ENCODE measurements around the gene TNN.

TNN gene

DNA sequence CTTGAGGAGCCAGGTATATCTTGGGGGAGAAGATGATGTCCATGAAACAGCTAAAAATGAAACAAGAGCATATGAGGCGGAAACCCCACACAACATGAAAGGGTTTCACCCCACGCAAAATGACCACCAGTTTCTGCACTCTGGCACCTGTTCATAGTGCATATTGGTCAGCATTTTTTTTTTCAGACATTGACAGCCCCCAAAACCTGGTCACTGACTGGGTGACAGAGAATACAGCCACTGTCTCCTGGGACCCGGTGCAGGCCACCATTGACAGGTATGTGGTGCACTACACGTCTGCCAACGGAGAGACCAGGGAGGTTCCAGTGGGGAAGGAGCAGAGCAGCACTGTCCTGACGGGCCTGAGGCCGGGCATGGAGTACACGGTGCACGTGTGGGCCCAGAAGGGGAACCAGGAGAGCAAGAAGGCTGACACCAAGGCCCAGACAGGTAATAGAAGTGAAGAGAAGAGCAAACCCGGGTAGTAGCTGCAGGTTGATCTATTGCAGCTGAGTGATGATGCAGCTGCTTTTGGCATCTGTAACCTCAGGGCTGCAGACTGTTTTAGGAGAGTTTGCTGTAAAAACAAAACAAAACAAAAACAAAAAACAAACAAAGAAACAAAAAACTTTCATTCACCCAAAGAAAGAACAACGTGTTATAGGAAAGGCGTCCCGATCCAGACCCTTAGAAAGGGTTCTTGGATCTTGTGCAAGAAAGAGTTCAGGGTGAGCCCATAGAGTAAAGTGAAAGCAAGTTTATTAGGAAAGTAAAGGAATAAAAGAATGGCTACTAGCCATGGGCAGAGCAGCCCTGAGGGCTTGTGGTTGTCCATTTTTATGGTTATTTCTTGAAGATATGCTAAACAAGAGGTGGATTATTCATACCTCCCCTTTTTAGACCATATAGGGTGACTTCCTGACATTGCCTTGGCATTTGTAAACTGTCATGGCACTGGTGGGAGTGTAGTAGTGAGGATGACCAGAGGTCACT is 51.0 kb downstream of the TNN start:
- TF ChIP-seq GATA2 (IDR thresholded peaks at IDR 0.05; ENCODE audit: low read depth, low read length) (no peak), GATA3 (IDR thresholded peaks at IDR 0.05; ENCODE audit: low read depth, low read length) (no peak)

DNA sequence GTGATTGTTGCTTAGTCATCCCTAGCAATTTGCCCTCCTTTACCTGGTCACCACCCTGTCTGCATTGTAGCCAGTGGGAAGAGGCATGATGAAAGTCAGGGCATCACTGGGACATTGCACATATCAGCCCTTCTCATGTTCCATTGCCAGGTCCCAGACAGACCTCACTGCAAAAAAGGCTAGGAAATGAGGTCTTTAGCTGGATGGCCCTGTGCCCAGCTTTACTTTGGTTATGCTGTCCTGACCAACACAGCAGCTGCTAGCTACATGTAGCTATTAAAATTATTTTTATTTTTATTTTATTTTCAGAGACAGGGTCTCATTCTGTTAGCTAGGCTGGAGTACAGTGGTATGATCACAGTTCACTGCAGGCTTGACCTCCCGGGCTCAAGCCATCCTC is 52.9 kb downstream of the TNN start:
- TF ChIP-seq GATA2 (IDR thresholded peaks at IDR 0.05; ENCODE audit: low read depth, low read length): no peak
- TF ChIP-seq GATA3 (IDR thresholded peaks at IDR 0.05; ENCODE audit: low read depth, low read length): no peak

DNA sequence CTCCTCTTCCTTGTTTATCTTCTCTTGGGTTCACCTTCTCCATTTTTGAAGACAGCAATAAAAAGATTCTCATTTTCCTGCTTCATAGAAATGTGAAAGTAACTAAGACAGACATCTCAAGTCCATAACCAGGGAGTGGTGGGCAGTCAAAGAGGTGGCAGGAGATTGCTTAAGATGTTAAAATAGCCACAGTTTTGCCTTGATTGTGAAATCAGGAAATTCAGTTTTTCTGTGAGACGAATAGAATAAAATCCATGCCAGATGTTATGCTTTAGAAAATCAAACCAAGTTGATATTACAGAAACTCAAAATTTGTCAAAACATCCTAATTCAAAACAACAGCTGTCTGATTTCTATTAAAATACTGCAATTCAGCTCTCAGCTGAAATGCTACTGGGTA is 57.2 kb downstream of the TNN start:
- no peak for TF ChIP-seq GATA3 (IDR thresholded peaks at IDR 0.05; ENCODE audit: low read depth, low read length)
- no peak for TF ChIP-seq GATA2 (IDR thresholded peaks at IDR 0.05; ENCODE audit: low read depth, low read length)

DNA sequence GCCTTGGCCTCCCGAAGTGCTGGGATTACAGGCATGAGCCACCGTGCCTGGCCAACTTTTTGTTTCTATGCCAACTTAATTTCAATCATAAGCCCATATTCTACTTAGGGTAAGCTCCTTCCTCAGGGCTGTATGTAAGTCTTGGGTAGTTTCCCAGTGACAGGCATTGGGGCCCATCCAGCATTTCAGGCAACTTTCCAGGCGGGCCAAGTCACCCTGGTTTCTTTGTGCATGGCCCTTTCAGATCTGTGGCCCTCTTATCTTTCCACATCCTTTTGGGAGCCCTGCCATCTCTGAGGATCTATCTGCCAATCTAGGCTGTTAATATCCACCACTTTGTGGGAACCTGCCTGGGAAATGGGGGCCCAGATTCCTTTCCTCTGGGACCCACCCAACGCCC is 58.7 kb downstream of the TNN start:
- TF ChIP-seq GATA2 (IDR thresholded peaks at IDR 0.05; ENCODE audit: low read depth, low read length) (no peak), GATA3 (IDR thresholded peaks at IDR 0.05; ENCODE audit: low read depth, low read length) (no peak)

DNA sequence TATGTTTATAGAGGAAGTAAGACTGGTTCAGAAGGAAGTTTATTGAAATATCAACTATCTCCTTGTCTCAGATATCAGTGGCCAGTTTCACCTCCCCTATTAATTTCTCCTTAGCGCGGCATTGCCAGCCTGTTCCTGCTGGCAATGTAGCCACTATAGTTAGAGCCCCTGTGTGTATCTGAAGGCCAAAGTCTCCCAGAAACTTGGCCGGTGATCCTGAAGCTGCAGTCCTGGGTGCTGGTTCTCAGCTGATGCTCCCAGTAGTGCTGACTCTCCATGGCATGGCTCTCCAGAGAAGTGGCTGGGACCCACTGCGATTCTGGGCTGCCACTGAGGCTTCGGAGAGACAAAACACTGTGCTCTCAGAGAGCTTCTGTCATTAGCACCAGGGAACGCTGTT is 59.9 kb downstream of the TNN start:
- TF ChIP-seq GATA3 (IDR thresholded peaks at IDR 0.05; ENCODE audit: low read depth, low read length) (no peak), GATA2 (IDR thresholded peaks at IDR 0.05; ENCODE audit: low read depth, low read length) (no peak)

DNA sequence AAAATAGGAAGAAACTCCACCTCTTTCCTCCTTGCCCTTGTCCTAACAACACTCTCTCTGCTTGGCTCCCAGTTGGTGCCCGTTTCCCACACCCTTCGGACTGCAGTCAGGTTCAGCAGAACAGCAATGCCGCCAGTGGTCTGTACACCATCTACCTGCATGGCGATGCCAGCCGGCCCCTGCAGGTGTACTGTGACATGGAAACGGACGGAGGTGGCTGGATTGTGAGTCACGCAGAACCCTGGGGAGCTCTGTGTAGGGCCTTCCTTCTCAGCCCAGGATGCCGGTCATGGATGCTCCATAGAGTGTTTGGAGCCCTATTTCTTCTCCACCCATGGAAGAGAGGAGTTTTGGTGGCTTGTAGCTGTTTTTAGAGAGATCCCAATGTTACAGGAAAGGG is 60.9 kb downstream of the TNN start:
- TF ChIP-seq GATA3 (IDR thresholded peaks at IDR 0.05; ENCODE audit: low read depth, low read length): no peak
- no peak for TF ChIP-seq GATA2 (IDR thresholded peaks at IDR 0.05; ENCODE audit: low read depth, low read length)

DNA sequence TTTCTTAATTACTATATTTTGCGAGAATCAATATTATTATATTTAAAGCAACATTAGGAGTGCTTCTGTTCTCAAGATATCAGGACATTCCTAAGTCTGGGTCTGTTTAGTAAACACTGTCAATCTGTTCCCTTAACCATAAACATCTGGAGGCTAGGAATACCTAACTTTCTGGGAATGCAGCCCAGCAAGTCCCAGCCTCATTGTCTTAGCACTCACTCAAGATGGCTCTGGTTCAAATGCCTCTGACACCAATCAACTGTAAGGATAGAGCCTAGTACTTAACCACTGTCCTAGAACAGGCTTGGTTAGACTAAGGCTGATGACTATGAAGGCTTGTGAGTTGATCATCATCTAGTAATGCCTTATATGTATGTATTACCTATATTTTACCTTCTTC is 61.5 kb downstream of the TNN start:
- TF ChIP-seq GATA2 (IDR thresholded peaks at IDR 0.05; ENCODE audit: low read depth, low read length) (no peak), GATA3 (IDR thresholded peaks at IDR 0.05; ENCODE audit: low read depth, low read length) (no peak)

DNA sequence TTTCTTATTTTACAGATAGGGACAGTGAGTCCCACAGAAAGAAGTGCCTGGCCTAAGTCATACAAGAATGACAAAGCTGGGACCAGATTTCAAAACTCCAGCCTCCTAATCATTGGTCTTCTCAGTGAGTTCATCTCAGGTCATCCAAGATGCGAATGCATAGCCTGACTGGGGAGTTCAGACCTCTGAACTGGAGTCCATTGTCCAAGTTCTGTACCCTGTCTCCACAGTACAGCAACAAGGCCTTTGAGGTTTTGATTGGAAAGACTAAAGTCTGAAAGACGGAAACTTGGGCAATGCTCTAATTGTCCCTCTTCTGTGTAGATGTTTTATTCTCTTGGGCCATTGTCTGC is 62.0 kb downstream of the TNN start:
- no peak for TF ChIP-seq GATA3 (IDR thresholded peaks at IDR 0.05; ENCODE audit: low read depth, low read length)
- no peak for TF ChIP-seq GATA2 (IDR thresholded peaks at IDR 0.05; ENCODE audit: low read depth, low read length)

DNA sequence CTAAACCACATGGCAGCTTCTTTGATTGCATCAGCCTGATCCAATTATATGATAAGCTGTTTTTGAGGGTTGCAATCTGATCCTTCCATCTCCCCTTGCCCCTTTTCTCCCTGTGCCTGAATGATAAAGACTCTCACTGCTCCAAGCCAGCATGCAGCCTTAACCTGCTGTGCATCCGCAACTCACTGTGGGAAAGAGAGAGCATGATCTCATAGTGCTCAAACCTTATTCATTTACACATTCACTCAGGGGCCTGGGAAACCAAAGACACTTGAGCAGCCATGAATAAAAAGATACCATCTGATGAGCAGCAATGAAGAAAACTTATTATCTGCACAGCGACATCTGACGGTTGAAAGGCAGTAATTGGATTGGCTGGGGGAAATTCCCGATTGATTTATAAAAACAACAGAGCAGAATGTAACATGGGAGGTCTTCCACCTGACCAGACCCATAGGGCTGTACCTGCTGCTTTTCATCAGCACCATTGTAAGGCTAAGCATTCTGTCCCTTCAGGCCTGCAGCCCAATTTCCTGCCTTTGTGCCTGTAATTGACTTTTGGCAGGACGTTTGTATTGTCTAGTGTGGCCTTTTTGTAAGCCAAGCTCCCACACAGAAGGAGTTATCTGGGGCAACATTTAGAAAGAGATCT is 62.5 kb downstream of the TNN start:
- TF ChIP-seq GATA2 (IDR thresholded peaks at IDR 0.05; ENCODE audit: low read depth, low read length) (no peak; the same call in none of the 2 replicates), GATA3 (IDR thresholded peaks at IDR 0.05; ENCODE audit: low read depth, low read length) (0 out of 2 replicates have a peak, but pooled peaks have one; percentile 49)

DNA sequence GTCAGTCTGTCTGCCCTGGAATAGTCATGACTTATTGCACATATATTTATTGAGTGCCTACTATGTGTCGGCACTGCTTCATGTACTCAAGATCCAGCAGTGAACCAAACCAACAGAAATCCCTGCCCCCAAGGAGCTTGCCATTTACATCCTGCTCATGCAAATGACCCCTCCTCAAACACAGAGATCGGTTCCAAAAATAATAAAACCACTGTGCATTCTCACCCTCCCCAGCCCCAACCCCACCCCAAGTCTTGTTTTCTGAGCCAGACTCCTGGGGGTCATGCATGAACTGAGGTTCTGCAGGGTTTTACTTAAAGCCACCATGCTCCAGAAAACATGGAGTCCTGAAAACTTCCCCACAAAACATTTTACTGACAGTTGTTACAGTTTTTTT is 63.0 kb downstream of the TNN start:
- TF ChIP-seq GATA2 (IDR thresholded peaks at IDR 0.05; ENCODE audit: low read depth, low read length) (no peak), GATA3 (IDR thresholded peaks at IDR 0.05; ENCODE audit: low read depth, low read length) (no peak)

DNA sequence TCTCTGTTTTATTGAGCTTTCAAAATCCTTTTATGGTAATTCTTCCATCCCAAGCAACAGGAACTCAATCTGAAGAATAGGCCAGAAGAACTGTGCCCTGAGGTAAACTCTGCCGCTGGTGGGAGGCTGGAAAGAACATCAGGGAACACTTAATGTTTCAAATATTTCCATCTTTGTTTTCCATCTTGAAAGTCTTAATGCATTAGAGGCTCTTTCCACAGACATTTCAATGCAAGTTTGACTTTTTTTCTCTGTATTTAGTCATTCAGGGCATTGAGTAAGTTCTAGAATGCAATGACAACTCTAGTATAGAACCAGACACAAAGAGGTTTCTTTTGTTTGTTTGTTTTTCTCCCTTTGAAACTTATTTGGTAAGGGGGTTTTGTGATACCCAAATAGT is 63.5 kb downstream of the TNN start:
- no peak for TF ChIP-seq GATA2 (IDR thresholded peaks at IDR 0.05; ENCODE audit: low read depth, low read length)
- TF ChIP-seq GATA3 (IDR thresholded peaks at IDR 0.05; ENCODE audit: low read depth, low read length): no peak

DNA sequence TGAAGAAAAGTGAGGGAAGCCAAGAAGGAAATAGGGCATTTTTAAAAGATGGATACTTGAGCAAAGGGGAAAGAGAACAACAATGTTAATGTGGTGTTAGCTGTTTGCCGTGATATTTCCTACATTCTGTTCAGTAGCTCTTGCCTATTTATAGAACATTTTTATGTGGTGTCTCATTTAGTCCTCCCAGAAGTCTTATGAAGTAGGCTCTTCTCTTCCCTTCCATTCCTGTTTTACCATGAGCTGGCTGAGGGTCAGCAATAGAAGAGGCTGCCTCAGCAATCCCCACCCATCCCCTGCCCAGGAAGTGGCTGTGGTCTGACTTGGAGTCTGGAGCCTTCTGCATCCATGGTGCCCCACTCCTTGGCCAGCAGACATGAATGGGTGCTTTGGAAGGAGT is 64.8 kb downstream of the TNN start:
- TF ChIP-seq GATA3 (IDR thresholded peaks at IDR 0.05; ENCODE audit: low read depth, low read length) (no peak), GATA2 (IDR thresholded peaks at IDR 0.05; ENCODE audit: low read depth, low read length) (no peak)

DNA sequence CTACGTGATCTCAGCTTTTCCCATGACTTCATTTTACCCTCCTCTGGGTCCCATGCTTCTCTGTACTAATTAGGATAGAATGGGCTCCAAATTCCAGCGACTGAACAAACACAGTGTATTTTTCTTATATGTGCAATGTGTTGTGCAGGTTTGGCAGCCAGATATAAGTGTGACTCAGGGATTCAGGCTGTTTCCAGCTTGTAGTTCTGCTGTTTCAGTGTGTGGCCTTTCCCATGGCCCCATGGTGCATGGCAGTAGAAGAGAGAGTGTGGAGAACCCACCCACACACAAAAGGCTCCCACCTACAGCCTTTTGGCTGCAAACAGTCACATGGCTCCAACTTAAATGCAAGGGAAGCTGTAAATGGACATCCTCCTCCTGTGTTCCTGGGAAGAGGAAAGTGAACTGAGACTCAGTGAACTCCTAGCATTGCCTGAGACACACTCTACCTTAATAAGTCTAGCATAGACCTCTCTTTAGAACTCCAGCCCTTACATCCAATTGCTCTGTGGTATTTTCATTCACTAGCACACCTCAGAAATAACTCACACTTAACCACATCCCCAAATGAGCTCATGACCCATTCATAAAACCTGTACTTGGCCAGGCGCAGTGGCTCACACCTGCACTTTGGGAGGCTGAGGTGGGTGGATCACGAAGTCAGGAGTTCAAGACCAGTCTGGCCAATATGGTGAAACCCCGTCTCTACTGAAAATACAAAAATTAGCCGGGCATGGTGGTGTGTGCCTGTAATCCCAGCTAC is 66.2 kb downstream of the TNN start:
- TF ChIP-seq GATA2 (IDR thresholded peaks at IDR 0.05; ENCODE audit: low read depth, low read length) (no peak), GATA3 (IDR thresholded peaks at IDR 0.05; ENCODE audit: low read depth, low read length) (no peak)

DNA sequence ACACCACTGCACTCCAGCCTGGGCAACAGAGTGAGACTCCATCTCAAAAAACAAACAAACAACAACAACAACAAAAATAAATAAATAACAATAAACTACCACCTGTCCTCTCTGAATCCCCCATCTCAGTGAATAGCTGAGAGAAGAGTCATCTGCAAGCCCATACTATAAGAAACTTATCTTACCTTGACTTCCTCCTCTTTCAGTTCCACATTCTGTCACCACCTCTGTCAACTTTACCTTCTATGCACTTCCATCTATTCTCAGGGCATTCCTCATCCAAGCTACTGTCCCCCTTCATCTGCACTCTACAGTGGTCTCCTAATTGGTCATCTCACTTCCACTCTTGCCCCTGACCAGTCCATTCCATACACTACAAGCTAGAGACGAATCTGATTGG is 66.9 kb downstream of the TNN start:
- TF ChIP-seq GATA3 (IDR thresholded peaks at IDR 0.05; ENCODE audit: low read depth, low read length): no peak
- no peak for TF ChIP-seq GATA2 (IDR thresholded peaks at IDR 0.05; ENCODE audit: low read depth, low read length)
